H9 (cell line): ENCODE results near the gene NKD1. TPM values are rescaled to one million over a fixed set of nuclear protein-coding genes. Genes with fewer than 3 reads are reported as not detected.
A peak's percentile ranks its signal among the peaks of the same experiment; 100 is the strongest.

ENCODE experiments used
- DNase-seq: peaks from one replicate; pipeline ENCODE4 v3.0.0-alpha.2; 2017
- H2AFZ ChIP-seq: one replicate; pipeline ENCODE4 v1.6.1; 2013; ENCODE audit warnings: mild to moderate bottlenecking, low read length, control low read depth, moderate library complexity
- H2AK5ac ChIP-seq: 2 replicates; pipeline ENCODE4 v1.6.1; 2013; ENCODE audit warnings: low read length, control low read depth, mixed read lengths; ENCODE audit not compliant: insufficient read length
- H2BK120ac ChIP-seq: one replicate; pipeline ENCODE4 v1.6.1; 2013; ENCODE audit warnings: low read depth, mild to moderate bottlenecking, low read length, control low read depth, inconsistent platforms; ENCODE audit not compliant: poor library complexity, severe bottlenecking
- H2BK12ac ChIP-seq: 2 replicates; pipeline ENCODE4 v1.6.1; 2013; ENCODE audit warnings: low read length, control low read depth, mixed read lengths, low read depth; ENCODE audit not compliant: insufficient read length
- H2BK15ac ChIP-seq: 2 replicates; pipeline ENCODE4 v1.6.1; 2013; ENCODE audit warnings: low read depth, low read length, control low read depth
- H2BK20ac ChIP-seq: one replicate; pipeline ENCODE4 v1.6.1; 2013; ENCODE audit warnings: low read depth, mild to moderate bottlenecking, low read length, control low read depth, inconsistent platforms; ENCODE audit not compliant: poor library complexity, severe bottlenecking
- H2BK5ac ChIP-seq: 2 replicates; pipeline ENCODE4 v1.6.1; 2013; ENCODE audit warnings: low read length, control low read depth, mixed read lengths; ENCODE audit not compliant: insufficient read length
- H3K14ac ChIP-seq: 2 replicates; pipeline ENCODE4 v1.6.1; 2013; ENCODE audit warnings: low read length, control low read depth; ENCODE audit not compliant: insufficient read depth
- H3K18ac ChIP-seq: 2 replicates; pipeline ENCODE4 v1.6.1; 2013; ENCODE audit warnings: low read depth, mild to moderate bottlenecking, mixed read lengths, low read length, control low read depth; ENCODE audit not compliant: insufficient read length
- H3K23ac ChIP-seq: 2 replicates; pipeline ENCODE4 v1.6.1; 2013; ENCODE audit warnings: low read length, control low read depth, mixed read lengths, low read depth; ENCODE audit not compliant: insufficient read length
- H3K23me2 ChIP-seq: 2 replicates; pipeline ENCODE4 v1.6.1; 2013; ENCODE audit warnings: low read depth, mild to moderate bottlenecking, mixed read lengths, low read length, control low read depth; ENCODE audit not compliant: insufficient read length, poor library complexity, severe bottlenecking
- H3K27ac ChIP-seq: 2 replicates; pipeline ENCODE4 v1.5.1; 2013; ENCODE audit warnings: low read length, control low read depth, mixed read lengths, low read depth; ENCODE audit not compliant: insufficient read length
- H3K27me3 ChIP-seq: 2 replicates; pipeline ENCODE4 v1.6.1; 2013; ENCODE audit warnings: low read length, control low read depth, inconsistent platforms; ENCODE audit not compliant: insufficient read depth
- H3K4ac ChIP-seq: 2 replicates; pipeline ENCODE4 v1.6.1; 2013; ENCODE audit warnings: low read depth, mild to moderate bottlenecking, control low read depth, inconsistent platforms, low read length, moderate library complexity
- H3K4me1 ChIP-seq: 2 replicates; pipeline ENCODE4 v1.6.1; 2013; ENCODE audit warnings: low read length, control low read depth, inconsistent platforms; ENCODE audit not compliant: insufficient read depth
- H3K4me2 ChIP-seq: 2 replicates; pipeline ENCODE4 v1.6.1; 2013; ENCODE audit warnings: low read length, control low read depth, mixed read lengths; ENCODE audit not compliant: insufficient read length, insufficient read depth
- H3K56ac ChIP-seq: 2 replicates; pipeline ENCODE4 v1.6.1; 2013; ENCODE audit warnings: low read depth, mild to moderate bottlenecking, mixed read lengths, low read length, control low read depth; ENCODE audit not compliant: insufficient read length
- H3K79me1 ChIP-seq: 2 replicates; pipeline ENCODE4 v1.6.1; 2013; ENCODE audit warnings: low read depth, mild to moderate bottlenecking, moderate library complexity, low read length, control low read depth, inconsistent platforms; ENCODE audit not compliant: insufficient read depth, poor library complexity, severe bottlenecking
- H3K79me2 ChIP-seq: 2 replicates; pipeline ENCODE4 v1.6.1; 2013; ENCODE audit warnings: low read length, control low read depth, inconsistent platforms; ENCODE audit not compliant: insufficient read depth
- H3K9ac ChIP-seq: 2 replicates; pipeline ENCODE4 v1.6.1; 2013; ENCODE audit warnings: low read length, control low read depth, mixed read lengths; ENCODE audit not compliant: insufficient read length; ENCODE audit errors: extremely low read depth
- H3K9me3 ChIP-seq: one replicate; pipeline ENCODE4 v1.6.1; 2013; ENCODE audit warnings: low read depth, low read length, inconsistent platforms; ENCODE audit not compliant: control insufficient read depth
- H3T11ph ChIP-seq: one replicate; pipeline ENCODE4 v1.6.1; 2013; ENCODE audit warnings: mild to moderate bottlenecking, low read length, control low read depth, inconsistent platforms
- H4K20me1 ChIP-seq: one replicate; pipeline ENCODE4 v1.6.1; 2013; ENCODE audit not compliant: control insufficient read depth, insufficient read length, insufficient read depth
- H4K5ac ChIP-seq: 2 replicates; pipeline ENCODE4 v1.6.1; 2013; ENCODE audit warnings: low read depth, mild to moderate bottlenecking, mixed read lengths, low read length, control low read depth; ENCODE audit not compliant: insufficient read length
- H4K8ac ChIP-seq: replicated peaks from 2 replicates; pipeline ENCODE4 v1.6.1; 2013; ENCODE audit warnings: low read length, control low read depth, mixed read lengths, low read depth; ENCODE audit not compliant: insufficient read length
- H4K91ac ChIP-seq: 2 replicates; pipeline ENCODE4 v1.6.1; 2013; ENCODE audit warnings: low read depth, mild to moderate bottlenecking, moderate library complexity, mixed read lengths, low read length, control low read depth; ENCODE audit not compliant: insufficient read length
- H3K27ac Mint-ChIP-seq, 3 experiments: 2 replicates in 2 of 3; 3 replicates in 1 of 3; pipeline ENCODE4 v1.8.0; 2020 to 2021; ENCODE audit warnings: mixed read lengths in 3 of 3, mild to moderate bottlenecking in 1 of 3, moderate library complexity in 1 of 3
- H3K27me3 Mint-ChIP-seq: 2 replicates; pipeline ENCODE4 v1.8.0; 2021; ENCODE audit warnings: low read depth, mild to moderate bottlenecking, moderate library complexity, mixed read lengths
- H3K36me3 Mint-ChIP-seq, 3 experiments: 2 replicates in 2 of 3; 3 replicates in 1 of 3; pipeline ENCODE4 v1.8.0; 2020 to 2021; ENCODE audit warnings: low read depth in 3 of 3, mixed read lengths in 3 of 3; ENCODE audit not compliant: insufficient read depth in 1 of 3
- H3K4me1 Mint-ChIP-seq, 2 experiments: 2 replicates each; pipeline ENCODE4 v1.8.0; 2020; ENCODE audit warnings: mixed read lengths in 2 of 2
- H3K4me3 Mint-ChIP-seq, 2 experiments: 2 replicates in 1 of 2; 3 replicates in 1 of 2; pipeline ENCODE4 v1.8.0; 2020 to 2021; ENCODE audit warnings: mild to moderate bottlenecking in 2 of 2, mixed read lengths in 2 of 2, moderate library complexity in 1 of 2
- H3K9me3 Mint-ChIP-seq, 2 experiments: 2 replicates in 1 of 2; 3 replicates in 1 of 2; pipeline ENCODE4 v1.8.0; 2020; ENCODE audit warnings: mild to moderate bottlenecking in 2 of 2, mixed read lengths in 2 of 2, moderate library complexity in 1 of 2
- CTCF ChIP-seq: fragments of 200-600 bp; sonication (generic); conservative IDR thresholded peaks from 3 replicates; pipeline ENCODE4 v1.8.0; 2021; ENCODE audit warnings: antibody characterized with exemption, mild to moderate bottlenecking
- WGBS: extraction: QIAGEN DNeasy Blood & Tissue Kit; methylation state at CpG from one replicate; pipeline ENCODE4 v1.1.7; 2013; ENCODE audit warnings: missing lambda C conversion rate, low lambda C conversion rate, mixed read lengths; ENCODE audit not compliant: insufficient read length; ENCODE audit errors: extremely low coverage; 5-methylcytosine and 5-hydroxymethylcytosine counted together
- total RNA-seq: library from RNA; stranded (reverse); gene quantifications from 2 replicates; pipeline ENCODE4 v1.2.1, GENCODE V29; 2021

NKD1 gene
- total RNA-seq, 1 experiment from 2014 or later, result 1.9 TPM

- no peak for TF ChIP-seq CTCF
- no peaks in the 10 kb centered on the region for H3K27me3 ChIP-seq
- no peak overlapping the region for H4K91ac ChIP-seq
- no peaks in the 10 kb centered on the region for H3K4me1 ChIP-seq
- no peak overlapping the region for H3K4me3 Mint-ChIP-seq
- H4K8ac ChIP-seq, result no peak overlapping the region
- H2BK120ac ChIP-seq, result no peak overlapping the region
- H3K27ac Mint-ChIP-seq, result peak overlapping the region in 1 of 3 experiments; percentile 35; a peak in 1 of 7 replicates
- WGBS, result no CpG with 5 or more reads among the region's 14 CpGs
- DNase-seq, result no peak
- no peaks in the 10 kb centered on the region; a peak in 1 of 7 replicates for H3K36me3 Mint-ChIP-seq
- no peaks in the 10 kb centered on the region for H4K20me1 ChIP-seq
- no peaks in the 10 kb centered on the region for H3K23me2 ChIP-seq
- no peak overlapping the region for H3K9ac ChIP-seq
- no peak overlapping the region for H3K23ac ChIP-seq
- H3K18ac ChIP-seq, result no peak overlapping the region
- H3K4ac ChIP-seq, result no peak overlapping the region
- no peak overlapping the region for H4K5ac ChIP-seq
- H3K9me3 Mint-ChIP-seq, result no peaks in the 10 kb centered on the region
- H2AK5ac ChIP-seq, result no peak overlapping the region
- no peak overlapping the region for H2AFZ ChIP-seq
- H3K4me1 Mint-ChIP-seq, result peaks cover 37 to 46% of the 10 kb centered on the region in 2 experiments
- H2BK12ac ChIP-seq, result no peak overlapping the region
- H2BK20ac ChIP-seq, result no peak overlapping the region
- H3K79me1 ChIP-seq, result no peaks in the 10 kb centered on the region
- H3K79me2 ChIP-seq, result no peaks in the 10 kb centered on the region
- no peak overlapping the region for H3K27ac ChIP-seq
- H2BK5ac ChIP-seq, result no peak overlapping the region
- H3K14ac ChIP-seq, result no peak overlapping the region; the same call in 1 of the 2 replicates
- H2BK15ac ChIP-seq, result no peak overlapping the region
- H3K9me3 ChIP-seq, result no peaks in the 10 kb centered on the region
- no peak overlapping the region for H3K56ac ChIP-seq
- peaks cover 28% of the 10 kb centered on the region for H3K27me3 Mint-ChIP-seq
- no peak overlapping the region for H3T11ph ChIP-seq
- H3K4me2 ChIP-seq, result no peak overlapping the region
Measured at GRCh38 chr16:50607970-50608557, 59.9 kb downstream of the NKD1 start.
